GM18858 (cell line): ENCODE results near the gene CA12.

Experiments
- ATAC-seq: cut with Tn5 transposase; IDR thresholded peaks from one replicate; pipeline ENCODE4 v1.9.1; 2021; ENCODE audit not compliant: unreplicated experiment

Gene CA12

GRCh38 chr15:63276342-63277037, 105.2 kb downstream of the CA12 start:
- ATAC-seq = no peak

- no peak for ATAC-seq
Observed at GRCh38 chr15:63274427-63274826, 107.2 kb downstream of the CA12 start.
